Heart right ventricle (tissue), 16 donors: ENCODE results near the gene MRPL1. TPM values are rescaled to one million over a fixed set of nuclear protein-coding genes. Genes with fewer than 3 reads are reported as not detected.

Experiments
- ATAC-seq, 8 donors: fragments of 200-7000 bp; cut with Tn5 transposase; one replicate each; pipeline ENCODE4 v1.9.1; 2020; ENCODE audit warnings: mild to moderate bottlenecking in 8 of 8, moderate library complexity in 8 of 8, moderate number of reproducible peaks in 1 of 8
- DNase-seq, 2 donors: peaks; one replicate each; pipeline ENCODE4 v3.0.0-alpha.2; 2020
- H3K27ac ChIP-seq, 10 donors: fragments of 200-600 bp; sonication (generic) in 2 of 10; one replicate each; pipeline versions ENCODE4 v1.5.0 to v1.8.0; 2020 to 2022; ENCODE audit warnings: mild to moderate bottlenecking in 3 of 10
- H3K27me3 ChIP-seq, 7 donors: fragments of 200-600 bp; one replicate each; pipeline ENCODE4 v1.8.0; 2021 to 2022; ENCODE audit warnings: mild to moderate bottlenecking in 2 of 7
- H3K36me3 ChIP-seq, 9 donors: fragments of 200-600 bp; sonication (generic) in 1 of 9; one replicate each; pipeline versions ENCODE4 v1.5.0 to v1.8.0; 2020 to 2022; ENCODE audit warnings: mild to moderate bottlenecking in 2 of 9
- H3K4me1 ChIP-seq, 9 donors: fragments of 200-600 bp; sonication (generic) in 1 of 9; one replicate each; pipeline versions ENCODE4 v1.5.0 to v1.8.0; 2020 to 2022; ENCODE audit warnings: mild to moderate bottlenecking in 4 of 9
- H3K4me3 ChIP-seq, 10 donors: fragments of 200-600 bp; sonication (generic) in 2 of 10; one replicate each; pipeline versions ENCODE4 v1.5.0 to v1.8.0; 2020 to 2022; ENCODE audit warnings: mild to moderate bottlenecking in 7 of 10, moderate library complexity in 2 of 10
- H3K9me3 ChIP-seq, 11 donors: fragments of 200-600 bp in 10 of 11; sonication (generic) in 2 of 11; one replicate each; pipeline versions ENCODE4 v1.5.0 to v1.8.0; 2013 to 2022; ENCODE audit warnings: mild to moderate bottlenecking in 2 of 11, control low read depth in 1 of 11, moderate library complexity in 1 of 11
- CTCF ChIP-seq, 9 donors: fragments of 200-600 bp; sonication (generic) in 2 of 9; IDR thresholded peaks; one replicate each; pipeline versions ENCODE4 v1.5.0 to v1.8.0; 2021 to 2022; ENCODE audit warnings: antibody characterized with exemption in 9 of 9, mild to moderate bottlenecking in 5 of 9, moderate library complexity in 1 of 9
- WGBS, 2 donors: extraction: QIAGEN DNeasy Blood & Tissue Kit; methylation state at CpG; one replicate each; pipeline ENCODE4 v1.1.7; 2013; ENCODE audit warnings: inconsistent platforms in 1 of 2; 5-methylcytosine and 5-hydroxymethylcytosine counted together
- intact Hi-C, 10 donors: fragments of 100-400 bp; cut with DNase I; formaldehyde crosslinking; loops; one replicate each; pipeline versions ENCODE4 v1.11.1 to v1.14.2; 2022
- long read RNA-seq, 3 donors: library from polyadenylated mRNA; unstranded; transcript quantifications; one replicate each; pipeline ENCODE4 v2.0.0, GENCODE V29; 2020 to 2021
- polyA plus RNA-seq, 2 donors: library from polyadenylated mRNA; stranded (reverse); fragments of 200-250 nt; gene quantifications; one replicate each; pipeline ENCODE4 v1.2.3, GENCODE V29; 2013
- total RNA-seq, 10 donors: library from RNA; stranded (reverse); fragmentation: NEBNext Ultra II Directional in 3 of 10; extraction: Animal tissue kit (Norgen Biotek cat#: 25700) in 3 of 10; gene quantifications; one replicate each; pipeline versions ENCODE4 v1.2.1 to v1.2.4, GENCODE V29; 2021 to 2023
- donor health status: Arrhythmogenic right ventricular cardiomyopathy.
- donor health status: ischemic (EF 13 %, LVEDD 7.1; RV severe dilation, severe dysfunction).
- donor health status: healthy with polysubstance abuse.
- donor health status: DM: no; HTN: yes; CAD: no.
- donor health status: DM: no; HTN: no; CAD: no.
- donor health status: ischemic (EF 25% LVEDD 6.9; RV normal size, moderate dysfunction).
- donor health status: ischemic (EF 25% LVEDD 5.7; RV mildly dilated, moderate dysfunction).
- donor health status: healthy.
- donor health status: DM: yes; HTN: yes; CAD: no.
- donor health status: Ischemic cardiomyopathy.
- donor health status: ischemic (EF 35%, LVEDD 5.7; RV mildly dilated, moderate dysfunction).
- donor health status: nonischemic (EF 11% LVEDD 7.7; RV severe dilation, severe dysfunction).
- donor health status: DM: yes; HTN: yes; CAD: no.
- donor health status: PGD.
- donor health status: ischemic (EF 29% LVEDD 5.4; RV normal size, mild dysfunction).
- donor health status: nonischemic (EF 23%, LVEDD 6.1; RV moderate dilation, normal function).

Gene MRPL1
- 10 to 100 TPM; 29.1 to 57.6 (median 46.7) TPM for total RNA-seq
- 10 to 100 TPM; 30.7 to 46.2 TPM for polyA plus RNA-seq
- long read RNA-seq, donor 1, transcript MRPL1-201 (9 exons, 1,490 nt), result major isoform, 8 of 13 reads
- long read RNA-seq, donor 1, partial matches to known transcripts, result 4 of 13 reads
- long read RNA-seq, donor 1, other reads (novel, unspliced or antisense), result 1 of 13 reads
- long read RNA-seq, donor 2, transcript MRPL1-201 (9 exons, 1,490 nt), result major isoform, 16 of 22 reads
- long read RNA-seq, donor 2, partial matches to known transcripts, result 5 of 22 reads
- long read RNA-seq, donor 2, other reads (novel, unspliced or antisense), result 1 of 22 reads
- long read RNA-seq, donor 3, transcript MRPL1-201 (9 exons, 1,490 nt), result major isoform, 15 of 17 reads
- long read RNA-seq, donor 3, partial matches to known transcripts, result 1 of 17 reads
- long read RNA-seq, donor 3, other reads (novel, unspliced or antisense), result 1 of 17 reads

- Histone ChIP-seq H3K9me3 (no peaks in the 10 kb centered on the region), H3K36me3 (peaks cover 0 to 27% (median 0%) of the 10 kb centered on the region in 9 donors), H3K27ac (peak within 1 kb of the TSS; percentile 93 to 99 (median 96)), H3K27me3 (no peaks in the 10 kb centered on the region), H3K4me3 (peak within 1 kb of the TSS; percentile 42 to 85 (median 70)), H3K4me1 (peaks cover 0 to 24% (median 14%) of the 10 kb centered on the region in 9 donors)
- intact Hi-C loops, result loop anchor here in 7 of 10 donors (1.0 to 10.0 kb wide), 6 partner anchors 42 to 245 kb away; partner anchors contain the start of gene CNOT6L (in 4 of the 7)
- peak in 1 of 9 donors; percentile 2 for TF ChIP-seq CTCF (IDR thresholded peaks at IDR 0.05)
- WGBS, 2 donors, result 0% methylated on average over 33 of the region's 33 CpGs
- peak; percentile 95 to 97 (median 97) for ATAC-seq
- DNase-seq, result peak; percentile 83 to 93
Measured at GRCh38 chr4:77862478-77863216, at the start of gene MRPL1. Gene MRPL1 (plus strand): TSS chr4:77862830. CDS start chr4:77862849, 19 bp downstream.

- H3K4me3 ChIP-seq, result no peak overlapping the region
- intact Hi-C loops, result loop anchor here in 6 of 10 donors (5.0 to 10.0 kb wide), 6 partner anchors 42 to 109 kb away; partner anchors contain the start of gene MRPL1 (in 1 of the 6)
Measured at GRCh38 chr4:77815636-77816035, 47.0 kb upstream of the MRPL1 start.

GRCh38 chr4:77816546-77816945, 46.1 kb upstream of the MRPL1 start:
- no peaks in the 10 kb centered on the region for H3K27me3 ChIP-seq
- H3K36me3 ChIP-seq, result no peaks in the 10 kb centered on the region
- peak overlapping the region in 6 of 10 donors; percentile 0 to 99 (median 96) for H3K27ac ChIP-seq
- H3K9me3 ChIP-seq, result peaks cover 0 to 8% (median 0%) of the 10 kb centered on the region in 11 donors
- DNase-seq, result no peak
- no peak for TF ChIP-seq CTCF (IDR thresholded peaks at IDR 0.05)
- peaks cover 4 to 62% (median 50%) of the 10 kb centered on the region in 9 donors for H3K4me1 ChIP-seq
- no peak for ATAC-seq
- intact Hi-C loops, result loop anchor here in 6 of 10 donors (5.0 to 10.0 kb wide), 6 partner anchors 41 to 108 kb away; partner anchors contain the start of gene MRPL1 (in 1 of the 6)
- no peak overlapping the region for H3K4me3 ChIP-seq
- 89 to 92% methylated on average over 2 of the region's 2 CpGs for WGBS, 2 donors

More at GRCh38 chr4:77815636-77816035, 47.0 kb upstream of the MRPL1 start:
- peak overlapping the region in 5 of 10 donors; percentile 6 to 99 (median 27) for H3K27ac ChIP-seq
- H3K36me3 ChIP-seq, result peaks cover 0 to 2% (median 0%) of the 10 kb centered on the region in 9 donors
- TF ChIP-seq CTCF (IDR thresholded peaks at IDR 0.05), result no peak
- DNase-seq (no peak), ATAC-seq (no peak)
- peaks cover 0 to 8% (median 0%) of the 10 kb centered on the region in 11 donors for H3K9me3 ChIP-seq
- H3K4me1 ChIP-seq, result peaks cover 4 to 62% (median 41%) of the 10 kb centered on the region in 9 donors
- H3K27me3 ChIP-seq, result no peaks in the 10 kb centered on the region
